ENCODE results near the gene ATAD3C. TPM values are rescaled to one million over a fixed set of nuclear protein-coding genes. Genes with fewer than 3 reads are reported as not detected.

Gene ATAD3C
- polyA plus RNA-seq, 1 donor (not counting 4 experiments of a cell fraction or from before 2014, with no cell fraction given): 0.39 TPM

DNA sequence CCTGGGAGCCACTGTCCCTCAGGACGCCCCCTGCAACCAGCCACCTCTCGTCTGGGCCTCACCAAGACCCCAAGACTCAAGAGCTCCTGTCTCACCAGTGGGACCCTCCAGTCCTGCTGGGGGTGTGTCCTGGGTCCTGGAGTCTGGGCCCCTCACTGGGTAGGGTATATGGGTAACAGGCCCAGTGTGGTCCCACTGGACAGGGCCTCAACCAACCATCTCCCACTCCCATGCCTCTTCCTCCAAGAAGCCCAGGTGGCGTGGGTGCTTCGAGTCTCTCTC, 14.7 kb upstream of the ATAD3C start:
- no peak for TF ChIP-seq EZH2 (IDR thresholded peaks at IDR 0.05; ENCODE audit: low read length)
- TF ChIP-seq, protein P1, sequence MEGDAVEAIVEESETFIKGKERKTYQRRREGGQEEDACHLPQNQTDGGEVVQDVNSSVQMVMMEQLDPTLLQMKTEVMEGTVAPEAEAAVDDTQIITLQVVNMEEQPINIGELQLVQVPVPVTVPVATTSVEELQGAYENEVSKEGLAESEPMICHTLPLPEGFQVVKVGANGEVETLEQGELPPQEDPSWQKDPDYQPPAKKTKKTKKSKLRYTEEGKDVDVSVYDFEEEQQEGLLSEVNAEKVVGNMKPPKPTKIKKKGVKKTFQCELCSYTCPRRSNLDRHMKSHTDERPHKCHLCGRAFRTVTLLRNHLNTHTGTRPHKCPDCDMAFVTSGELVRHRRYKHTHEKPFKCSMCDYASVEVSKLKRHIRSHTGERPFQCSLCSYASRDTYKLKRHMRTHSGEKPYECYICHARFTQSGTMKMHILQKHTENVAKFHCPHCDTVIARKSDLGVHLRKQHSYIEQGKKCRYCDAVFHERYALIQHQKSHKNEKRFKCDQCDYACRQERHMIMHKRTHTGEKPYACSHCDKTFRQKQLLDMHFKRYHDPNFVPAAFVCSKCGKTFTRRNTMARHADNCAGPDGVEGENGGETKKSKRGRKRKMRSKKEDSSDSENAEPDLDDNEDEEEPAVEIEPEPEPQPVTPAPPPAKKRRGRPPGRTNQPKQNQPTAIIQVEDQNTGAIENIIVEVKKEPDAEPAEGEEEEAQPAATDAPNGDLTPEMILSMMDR (optimal IDR thresholded peaks at IDR 0.05 in 1 of 3, IDR thresholded peaks at IDR 0.05 in 1 of 3, conservative IDR thresholded peaks at IDR 0.05 in 1 of 3; ENCODE audit: extremely low read depth in 1 of 3, insufficient read depth in 2 of 3, low read length in 3 of 3): no peak
- no peak overlapping the region for H3K4me2 ChIP-seq (ENCODE audit: control insufficient read depth, extremely low read depth, insufficient read depth, low read depth, low read length)
- H3K4me1 ChIP-seq (ENCODE audit: control insufficient read depth, extremely low read depth, insufficient read depth, low read length): peaks cover 27% of the 10 kb centered on the region
- H4K20me1 ChIP-seq (ENCODE audit: control insufficient read depth, extremely low read depth, insufficient read depth, low read length): no peaks in the 10 kb centered on the region
- H3K27ac ChIP-seq (ENCODE audit: control insufficient read depth, insufficient read depth, low read length): no peak overlapping the region
- FAIRE-seq (no peak), DNase-seq (ENCODE audit: low read depth, low spot score) (no peak)
- no peak overlapping the region for H3K9ac ChIP-seq (ENCODE audit: control insufficient read depth, extremely low read depth, insufficient read depth, low read length)
- no peaks in the 10 kb centered on the region for H3K79me2 ChIP-seq (ENCODE audit: control insufficient read depth, insufficient read depth, low read length)
- H2AFZ ChIP-seq (ENCODE audit: control insufficient read depth, low read length): no peak overlapping the region
- no peak overlapping the region for H3K4me3 ChIP-seq (ENCODE audit: control insufficient read depth in 2 of 3, extremely low read depth in 1 of 3, insufficient read depth in 2 of 3, low read depth in 1 of 3, low read length in 3 of 3)
- H3K9me3 ChIP-seq (ENCODE audit: control insufficient read depth, low read depth, low read length): no peaks in the 10 kb centered on the region
- dilution Hi-C loops (cut with MboI; ENCODE audit: extremely low pct_ligation_motif_present, low sequenced_read_pairs): no loop called here
- no peaks in the 10 kb centered on the region for H3K9me1 ChIP-seq (ENCODE audit: control insufficient read depth, extremely low read depth, insufficient read depth, low read length)
- H3K36me3 ChIP-seq (ENCODE audit: control insufficient read depth in 2 of 2, extremely low read depth in 1 of 2, insufficient read depth in 2 of 2, low read length in 2 of 2): no peaks in the 10 kb centered on the region
- no peaks in the 10 kb centered on the region for H3K27me3 ChIP-seq (ENCODE audit: control insufficient read depth, extremely low read depth, insufficient read depth, low read length)

- DNase-seq (ENCODE audit: low read depth, low spot score) (peak; percentile 26), FAIRE-seq (no peak)
- Histone ChIP-seq H3K4me1 (ENCODE audit: control insufficient read depth, extremely low read depth, insufficient read depth, low read length) (peaks cover 27% of the 10 kb centered on the region), H3K9ac (ENCODE audit: control insufficient read depth, extremely low read depth, insufficient read depth, low read length) (peak within 1 kb of the TSS; percentile 52), H2AFZ (ENCODE audit: control insufficient read depth, low read length) (peak within 1 kb of the TSS; percentile 75), H3K4me3 (ENCODE audit: control insufficient read depth in 2 of 3, extremely low read depth in 1 of 3, insufficient read depth in 2 of 3, low read depth in 1 of 3, low read length in 3 of 3) (peak within 1 kb of the TSS; percentile 34 to 67 (median 66)), H3K27me3 (ENCODE audit: control insufficient read depth, extremely low read depth, insufficient read depth, low read length) (no peaks in the 10 kb centered on the region), H3K9me3 (ENCODE audit: control insufficient read depth, low read depth, low read length) (no peaks in the 10 kb centered on the region), H3K9me1 (ENCODE audit: control insufficient read depth, extremely low read depth, insufficient read depth, low read length) (no peaks in the 10 kb centered on the region), H4K20me1 (ENCODE audit: control insufficient read depth, extremely low read depth, insufficient read depth, low read length) (no peaks in the 10 kb centered on the region), H3K4me2 (ENCODE audit: control insufficient read depth, extremely low read depth, insufficient read depth, low read depth, low read length) (peak within 1 kb of the TSS; percentile 79), H3K27ac (ENCODE audit: control insufficient read depth, insufficient read depth, low read length) (no peak within 1 kb of the TSS), H3K36me3 (ENCODE audit: control insufficient read depth in 2 of 2, extremely low read depth in 1 of 2, insufficient read depth in 2 of 2, low read length in 2 of 2) (no peaks in the 10 kb centered on the region), H3K79me2 (ENCODE audit: control insufficient read depth, insufficient read depth, low read length) (no peaks in the 10 kb centered on the region)
- TF ChIP-seq, protein P1 (optimal IDR thresholded peaks at IDR 0.05 in 1 of 3, IDR thresholded peaks at IDR 0.05 in 1 of 3, conservative IDR thresholded peaks at IDR 0.05 in 1 of 3; ENCODE audit: extremely low read depth in 1 of 3, insufficient read depth in 2 of 3, low read length in 3 of 3): no peak
- TF ChIP-seq EZH2 (IDR thresholded peaks at IDR 0.05; ENCODE audit: low read length): no peak
- dilution Hi-C loops (cut with MboI; ENCODE audit: extremely low pct_ligation_motif_present, low sequenced_read_pairs): no loop called here
These were observed 14.2 kb upstream of the ATAD3C start, which contains the start of gene VWA1 for GRCh38 chr1:1435106-1435903. Gene VWA1 (plus strand): TSS chr1:1435690. CDS start chr1:1435749, 59 bp downstream.
